ENCODE data around the gene JUNB.
"Not testable (repeated sequence)": the region's sequence is repeated elsewhere in the genome, so short reads cannot be mapped to it uniquely, and the experiment has no call there.

Gene JUNB

DNA sequence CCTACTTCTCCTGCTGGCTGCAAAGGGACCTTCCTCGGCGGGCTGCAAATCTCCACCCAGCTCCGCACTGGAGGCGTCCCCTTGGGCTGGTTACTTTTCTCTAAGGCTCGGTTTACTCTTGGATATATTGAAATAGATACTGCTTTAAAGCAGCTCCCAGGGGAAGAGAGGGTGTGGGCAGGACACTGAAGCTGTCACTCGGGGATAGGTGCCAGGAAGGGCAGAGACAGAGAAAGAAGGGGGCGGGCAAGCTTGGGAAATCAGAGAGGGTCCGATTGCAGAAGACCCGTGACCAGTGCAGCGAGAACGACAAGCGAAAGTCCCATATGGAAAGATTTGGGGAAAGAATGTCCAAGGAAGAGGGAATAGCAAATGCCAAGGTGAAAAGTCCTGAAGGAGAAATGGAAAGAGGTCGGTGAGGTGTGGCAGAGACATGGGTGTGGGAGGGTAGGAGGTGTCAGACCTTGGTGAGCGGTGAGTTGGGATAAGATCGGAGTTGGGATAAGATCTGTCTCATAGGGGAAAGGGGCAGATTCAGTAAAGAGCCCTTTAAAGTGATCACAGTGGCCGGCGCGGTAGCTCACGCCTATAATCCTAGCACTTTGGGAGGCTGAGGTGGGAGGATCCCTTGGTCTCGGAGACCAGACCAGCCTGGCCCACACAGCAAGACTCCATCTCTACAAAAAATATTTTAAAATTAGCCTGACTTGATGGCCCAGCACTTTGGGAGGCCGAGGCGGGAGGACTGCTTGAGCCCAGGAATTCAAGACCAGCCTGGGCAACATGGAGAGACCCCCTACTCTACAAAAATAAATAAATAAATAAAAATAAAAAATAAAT, 11.2 kb downstream of the JUNB start:
- DNase-seq (ENCODE audit: low read depth in 1 of 2, low spot score in 1 of 2): no peak

- DNase-seq (ENCODE audit: low read depth in 1 of 2, low spot score in 1 of 2): no peak
Observed at GRCh38 chr19:12804051-12804450, 12.8 kb downstream of the JUNB start.

- DNase-seq (ENCODE audit: low read depth in 1 of 2, low spot score in 1 of 2): peak; percentile 69 to 81
Observed at GRCh38 chr19:12806242-12807081, 15.2 kb downstream of the JUNB start, which contains the start of gene RNASEH2A. Gene RNASEH2A (plus strand): TSS chr19:12806584. CDS start chr19:12806674, 90 bp downstream.

DNA sequence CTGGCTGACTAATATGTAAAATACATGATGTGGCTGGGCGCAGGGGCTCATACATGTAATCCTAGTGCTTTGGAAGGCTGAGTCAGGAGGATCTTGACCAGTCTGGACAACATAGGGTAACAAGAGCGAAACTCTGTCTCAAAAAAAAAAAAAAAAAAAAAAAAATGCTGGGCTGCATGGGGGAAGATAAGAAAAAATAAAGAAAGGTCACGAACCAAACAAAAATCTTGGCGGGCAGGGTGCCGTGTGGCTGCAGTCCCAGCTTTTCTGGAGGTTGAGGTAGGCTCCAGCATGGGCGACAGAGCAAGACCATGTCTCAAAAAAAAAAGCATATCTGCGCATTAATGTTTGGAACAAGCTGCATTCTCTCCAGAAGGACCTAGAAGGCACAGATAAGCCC, 23.8 kb downstream of the JUNB start:
- DNase-seq (ENCODE audit: low read depth in 1 of 2, low spot score in 1 of 2): no peak

DNA sequence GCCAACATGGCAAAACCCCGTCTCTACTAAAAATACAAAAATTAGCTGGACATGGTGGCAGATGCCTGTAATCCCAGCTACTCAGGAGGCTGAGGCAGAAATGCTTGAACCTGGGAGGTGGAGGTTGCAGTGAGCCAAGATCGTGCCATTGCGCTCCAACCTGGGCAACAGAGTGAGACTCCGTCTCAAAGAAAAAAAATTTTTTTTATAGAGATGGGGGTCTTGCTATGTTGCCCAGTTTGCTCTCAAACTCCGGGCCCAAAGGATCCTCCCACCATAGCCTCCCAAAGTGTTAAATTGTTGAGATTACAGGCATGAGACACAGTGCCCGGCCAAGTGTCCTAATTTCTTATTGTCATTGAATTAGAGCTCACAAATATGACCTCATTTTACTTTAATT, 25.9 kb downstream of the JUNB start:
- not testable (repeated sequence) for DNase-seq (ENCODE audit: low read depth in 1 of 2, low spot score in 1 of 2)

DNA sequence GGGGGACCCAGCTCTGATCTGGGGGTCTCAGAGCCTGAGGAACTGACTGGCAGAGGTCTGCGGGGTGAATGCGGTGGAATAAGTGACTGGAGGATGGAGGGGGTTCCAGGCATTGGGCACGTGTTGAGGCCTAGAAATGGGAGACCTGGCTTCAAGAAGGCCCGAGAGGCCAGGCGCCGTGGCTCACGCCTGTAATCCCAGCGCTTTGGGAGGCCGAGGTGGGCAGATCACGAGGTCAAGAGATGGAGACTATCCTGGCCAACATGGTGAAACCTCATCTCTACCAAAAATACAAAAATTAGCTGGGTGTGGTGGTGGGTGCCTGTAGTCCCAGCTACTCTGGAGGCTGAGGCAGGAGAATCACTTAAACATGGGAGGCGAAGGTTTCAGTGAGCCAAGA, 26.5 kb downstream of the JUNB start:
- DNase-seq (ENCODE audit: low read depth in 1 of 2, low spot score in 1 of 2): not testable (repeated sequence)

DNA sequence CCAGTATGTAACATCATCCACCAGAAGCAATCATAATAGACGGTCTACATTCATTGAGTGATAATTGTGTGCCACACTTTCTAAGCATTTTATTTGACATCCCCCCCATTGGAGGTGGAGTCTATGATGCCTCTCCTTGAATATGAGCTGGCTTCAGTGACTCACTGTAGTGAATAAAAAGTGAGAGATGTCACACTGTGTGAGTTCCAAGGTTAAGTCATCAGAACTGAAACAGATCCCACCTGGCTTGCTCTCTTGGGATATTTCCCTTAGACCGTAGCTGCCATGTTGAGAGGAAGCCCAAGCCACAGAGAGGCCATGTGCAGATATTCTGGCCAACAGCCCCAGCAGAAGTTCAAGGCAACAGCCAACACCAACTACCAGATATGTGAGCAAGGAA, 30.5 kb downstream of the JUNB start:
- no peak for DNase-seq (ENCODE audit: low read depth in 1 of 2, low spot score in 1 of 2)

DNA sequence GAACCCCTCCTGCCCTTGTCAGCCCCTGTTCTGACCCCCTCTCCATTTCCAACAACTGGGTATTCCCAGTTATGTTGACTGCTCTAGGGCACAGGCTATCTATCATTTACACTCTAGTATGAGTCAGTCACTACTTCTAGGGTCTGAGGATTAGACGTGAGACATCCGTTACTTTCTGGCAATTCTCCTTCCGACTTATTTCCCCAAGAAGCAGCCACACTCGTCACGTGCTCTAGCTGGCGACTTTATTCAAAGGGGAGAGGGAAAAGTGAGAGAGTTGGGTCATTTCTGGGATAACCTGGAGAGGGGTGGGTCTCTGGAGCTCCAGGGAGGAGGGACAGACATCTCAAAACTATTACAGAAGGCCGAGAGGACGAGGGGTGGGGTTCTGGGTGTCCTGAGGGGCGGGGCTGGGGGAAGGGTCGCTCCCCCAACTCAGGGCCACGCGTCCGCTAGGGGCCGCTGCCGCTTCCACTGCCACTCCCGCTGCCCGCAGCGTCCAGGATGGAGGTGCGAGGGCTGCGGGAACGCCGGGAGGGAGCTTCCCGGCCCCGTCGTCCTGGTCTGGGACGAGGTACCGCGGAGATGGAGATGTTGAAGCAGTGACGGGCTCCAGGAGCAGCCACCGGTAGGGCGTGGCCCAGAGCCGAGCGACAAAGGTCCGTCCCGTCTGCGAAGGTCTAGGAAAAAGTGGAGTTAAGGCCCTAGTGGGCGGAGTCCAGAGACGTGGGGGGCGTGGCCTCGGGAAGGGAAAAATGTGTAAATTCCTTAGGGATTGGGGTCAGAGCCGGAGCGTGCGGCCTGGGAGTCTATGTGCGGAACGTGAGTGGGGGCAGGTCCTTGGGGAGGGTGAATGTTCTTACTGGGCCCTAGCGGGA, 34.2 kb downstream of the JUNB start:
- DNase-seq (ENCODE audit: low read depth in 1 of 2, low spot score in 1 of 2): no peak

DNA sequence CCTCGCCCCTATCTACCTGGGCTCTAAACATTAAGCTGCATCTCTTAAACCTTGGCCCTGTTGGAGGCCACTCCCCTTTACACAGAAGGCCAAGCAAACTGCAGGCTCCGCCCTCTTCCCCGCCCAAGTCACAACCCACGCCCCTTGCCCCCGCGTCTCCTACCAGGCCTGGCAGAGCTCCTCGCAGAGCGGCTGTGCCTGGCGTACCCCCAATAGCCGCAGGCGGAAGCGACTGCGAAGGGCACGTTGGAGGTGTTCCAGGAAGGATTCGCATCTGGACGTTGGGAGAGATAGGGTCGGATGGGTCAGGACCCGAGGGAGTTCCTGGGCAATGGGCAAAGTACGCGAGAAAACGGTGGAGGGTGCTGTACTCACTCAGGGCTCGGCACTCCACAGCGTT, 37.2 kb downstream of the JUNB start:
- no peak for DNase-seq (ENCODE audit: low read depth in 1 of 2, low spot score in 1 of 2)

DNA sequence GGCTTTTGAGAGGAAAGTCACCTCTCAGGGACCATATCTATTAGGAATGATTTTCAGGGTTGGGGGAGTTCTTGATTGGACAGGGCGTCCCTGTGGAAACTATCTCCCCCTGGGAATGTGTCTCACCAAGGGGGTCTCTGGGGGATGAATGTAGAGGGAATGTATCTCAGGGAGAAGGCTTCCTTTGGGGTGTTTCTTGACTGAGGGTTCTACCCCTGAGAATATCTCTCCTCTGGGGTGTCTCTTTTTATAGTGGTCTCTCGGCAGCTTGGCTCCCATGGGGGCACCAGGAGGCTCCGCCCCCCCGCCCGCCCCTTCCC, 42.1 kb downstream of the JUNB start:
- DNase-seq (ENCODE audit: low read depth in 1 of 2, low spot score in 1 of 2): no peak

DNA sequence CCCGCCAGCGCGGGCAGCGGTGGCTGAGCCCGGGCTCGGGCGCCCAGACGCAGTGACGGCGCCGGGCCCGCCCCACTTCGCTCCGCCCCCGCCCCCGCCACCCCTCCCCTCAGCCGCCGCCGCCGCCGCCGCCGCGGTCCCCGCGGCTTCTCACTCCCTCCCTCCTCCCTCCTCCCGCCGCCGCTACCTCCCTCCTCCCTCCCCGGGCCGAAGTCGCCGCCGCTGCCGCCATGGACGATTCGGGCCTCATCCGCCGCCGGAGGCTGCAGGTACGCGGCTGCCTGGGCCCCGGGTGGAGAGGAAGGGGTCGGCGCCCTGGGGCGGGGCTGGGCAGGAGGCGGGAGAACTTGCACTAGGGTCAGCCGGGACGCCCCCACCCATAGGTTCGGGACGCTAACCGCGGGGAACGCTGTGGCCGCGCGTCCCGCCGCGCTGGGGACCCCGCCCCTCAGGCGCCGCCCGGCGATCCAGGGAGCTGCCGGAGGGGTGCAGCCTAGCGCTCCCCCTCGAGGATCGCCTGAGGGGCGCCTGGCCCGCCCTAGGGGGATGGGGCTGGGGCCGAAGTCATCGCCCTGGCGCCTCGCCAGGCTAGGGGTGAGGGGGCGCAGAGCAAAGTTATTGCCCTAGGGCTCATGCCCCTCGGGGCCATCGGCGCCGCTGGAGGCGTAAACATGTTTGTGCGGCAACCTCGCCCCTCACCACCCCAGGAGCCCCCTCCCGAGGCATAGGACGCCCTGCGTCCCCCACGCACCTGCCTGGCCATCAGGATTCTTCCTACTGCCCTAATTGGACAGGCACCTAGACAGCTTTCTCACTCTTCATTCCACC, 42.7 kb downstream of the JUNB start:
- no peak for DNase-seq (ENCODE audit: low read depth in 1 of 2, low spot score in 1 of 2)

- no peak for DNase-seq (ENCODE audit: low read depth in 1 of 2, low spot score in 1 of 2)
Observed at GRCh38 chr19:12834566-12834943, 43.3 kb downstream of the JUNB start, which contains the start of gene RTBDN. Gene RTBDN (minus strand): TSS chr19:12834579. CDS start chr19:12829979, 4,600 bp downstream.

DNA sequence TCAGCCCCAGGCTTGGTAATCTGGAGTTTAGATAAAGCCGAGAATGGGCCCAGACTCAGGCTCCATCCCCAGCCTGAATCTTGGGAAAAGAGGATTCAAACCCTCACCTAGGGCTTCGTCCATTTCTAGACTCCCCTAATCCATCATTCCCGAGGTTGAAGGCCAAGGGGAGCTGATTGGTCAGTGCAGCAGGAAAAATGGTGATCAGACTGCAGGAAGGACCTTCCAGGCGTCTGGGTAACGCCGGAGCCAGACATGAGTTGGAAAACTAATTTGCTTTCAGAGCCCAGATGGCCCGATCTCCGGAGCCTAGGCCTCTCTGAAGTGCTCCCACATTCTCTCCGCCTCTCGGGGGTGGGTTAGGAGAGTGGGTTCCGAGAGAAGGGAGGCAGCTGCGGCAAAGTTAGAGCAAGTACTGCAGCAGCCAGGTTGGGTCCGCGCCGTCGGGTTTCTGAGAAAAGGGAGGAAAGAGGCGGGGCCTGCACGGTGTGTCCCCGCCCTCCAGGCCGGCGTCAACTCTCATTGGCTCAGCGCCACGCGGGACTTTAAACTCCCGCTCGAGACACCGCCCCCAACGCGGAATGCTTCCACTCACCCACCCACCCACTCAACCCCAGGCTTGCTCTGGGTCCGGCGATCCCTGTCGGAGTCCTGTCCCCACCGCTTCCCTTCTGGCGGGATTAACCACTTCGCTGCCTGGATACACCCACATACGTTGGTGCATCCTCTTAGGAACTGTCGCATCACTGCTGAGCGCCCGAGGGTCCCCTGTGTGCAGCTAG, 43.9 kb downstream of the JUNB start:
- DNase-seq (ENCODE audit: low read depth in 1 of 2, low spot score in 1 of 2): no peak

GRCh38 chr19:12836529-12836863, 45.2 kb downstream of the JUNB start:
- no peak for DNase-seq (ENCODE audit: low read depth in 1 of 2, low spot score in 1 of 2)

DNA sequence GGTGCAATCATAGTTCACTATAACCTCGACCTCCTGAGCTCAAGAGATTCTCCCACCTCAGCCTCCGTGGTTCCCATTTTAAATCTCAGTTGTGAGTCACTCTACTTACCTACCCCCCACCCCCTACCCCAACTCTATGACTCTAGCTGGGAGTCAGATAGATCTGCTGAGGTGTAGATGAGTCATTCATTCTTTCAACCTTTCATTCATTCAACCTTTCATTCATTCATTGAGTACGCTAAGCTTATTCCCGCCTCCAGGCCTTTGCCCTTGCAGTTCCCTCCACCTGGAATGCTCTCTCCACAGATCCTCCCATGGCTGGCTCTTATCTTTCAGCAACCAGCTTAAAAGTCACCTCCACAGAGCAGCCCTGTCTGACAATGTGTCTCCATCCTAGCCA, 45.9 kb downstream of the JUNB start:
- DNase-seq (ENCODE audit: low read depth in 1 of 2, low spot score in 1 of 2): no peak

- DNase-seq (ENCODE audit: low read depth in 1 of 2, low spot score in 1 of 2): no peak
Observed at GRCh38 chr19:12838182-12838885, 47.0 kb downstream of the JUNB start, which contains the start of gene MAST1. Gene MAST1 (plus strand): TSS chr19:12838515. CDS start chr19:12838573, 58 bp downstream.

GRCh38 chr19:12838886-12839756, 47.8 kb downstream of the JUNB start:
- DNase-seq (ENCODE audit: low read depth in 1 of 2, low spot score in 1 of 2): no peak

All from activated T-helper 1 cell treated with anti-CD3 and anti-CD28 coated beads, Interleukin-2, amount 50 U/mL, for 16 hours (primary cell).